Naive thymus-derived CD4-positive, alpha-beta T cell (primary cell): ENCODE results near the gene CABLES2. TPM values are rescaled to one million over a fixed set of nuclear protein-coding genes. Genes with fewer than 3 reads are reported as not detected.

ENCODE experiments used
- ATAC-seq: fragments of 150-1000 bp; cut with Tn5 transposase; 2 replicates; pipeline ENCODE4 v1.10.0; 2021; ENCODE audit warnings: mild to moderate bottlenecking, moderate library complexity
- CTCF ChIA-PET: fragments of 350-600 bp; sonication (Branson Sonifier 250); formaldehyde crosslinking; loops from one replicate; lab custom pipeline; 2021; ENCODE audit warnings: antibody characterized with exemption; lab: Charles Lee
- POLR2A ChIA-PET: fragments of 350-600 bp; sonication (Branson Sonifier 250); formaldehyde crosslinking; loops from one replicate; lab custom pipeline; 2021; ENCODE audit warnings: antibody characterized with exemption, inconsistent platforms; lab: Charles Lee
- DNase-seq, 9 donors: peaks; one replicate each; pipeline versions ENCODE4 v3.0.0 to v3.0.0-alpha.2; 2020 to 2022; ENCODE audit warnings: mixed read lengths in 1 of 9
- H3K27ac ChIP-seq: one replicate; pipeline ENCODE4 v1.7.0; 2013; ENCODE audit warnings: mild to moderate bottlenecking, low read depth, low read length, moderate library complexity
- H3K27me3 ChIP-seq, 2 donors: one replicate each; pipeline ENCODE4 v1.7.0; 2013; ENCODE audit warnings: low read length in 2 of 2, mild to moderate bottlenecking in 2 of 2, moderate library complexity in 2 of 2; ENCODE audit not compliant: control insufficient read depth in 2 of 2, insufficient read depth in 2 of 2
- H3K36me3 ChIP-seq, 3 experiments: 1 replicate in 2 of 3; 2 replicates in 1 of 3; pipeline ENCODE4 v1.7.0; 2013; ENCODE audit warnings: low read length in 3 of 3, mild to moderate bottlenecking in 3 of 3, moderate library complexity in 1 of 3; ENCODE audit not compliant: insufficient read depth in 3 of 3, control insufficient read depth in 2 of 3
- H3K4me1 ChIP-seq, 2 donors: one replicate each; pipeline ENCODE4 v1.7.0; 2013; ENCODE audit warnings: low read length in 2 of 2, mild to moderate bottlenecking in 2 of 2, moderate library complexity in 1 of 2; ENCODE audit not compliant: control insufficient read depth in 2 of 2, insufficient read depth in 2 of 2
- H3K4me3 ChIP-seq: 2 replicates; pipeline ENCODE4 v1.7.0; 2013; ENCODE audit warnings: mild to moderate bottlenecking, low read length
- H3K9me3 ChIP-seq, 3 experiments: 1 replicate in 2 of 3; 2 replicates in 1 of 3; pipeline ENCODE4 v1.7.0; 2013; ENCODE audit warnings: low read length in 3 of 3; ENCODE audit not compliant: control insufficient read depth in 2 of 3
- H3K27ac Mint-ChIP-seq, 9 donors: one replicate each; pipeline ENCODE4 v1.8.0; 2020 to 2022; ENCODE audit warnings: mixed read lengths in 9 of 9, mild to moderate bottlenecking in 8 of 9, moderate library complexity in 5 of 9, inconsistent platforms in 2 of 9
- H3K27me3 Mint-ChIP-seq, 5 donors: one replicate each; pipeline ENCODE4 v1.8.0; 2021 to 2022; ENCODE audit warnings: mixed read lengths in 5 of 5, mild to moderate bottlenecking in 1 of 5
- H3K36me3 Mint-ChIP-seq, 5 donors: one replicate each; pipeline ENCODE4 v1.8.0; 2020 to 2022; ENCODE audit warnings: mixed read lengths in 5 of 5, mild to moderate bottlenecking in 3 of 5, inconsistent platforms in 1 of 5
- H3K4me1 Mint-ChIP-seq, 7 donors: one replicate each; pipeline ENCODE4 v1.8.0; 2020 to 2022; ENCODE audit warnings: mixed read lengths in 7 of 7, mild to moderate bottlenecking in 3 of 7, inconsistent platforms in 1 of 7
- H3K4me3 Mint-ChIP-seq, 10 donors: one replicate each; pipeline ENCODE4 v1.8.0; 2020 to 2022; ENCODE audit warnings: mild to moderate bottlenecking in 10 of 10, mixed read lengths in 10 of 10, moderate library complexity in 6 of 10, inconsistent platforms in 2 of 10
- H3K9me3 Mint-ChIP-seq, 11 donors: one replicate each; pipeline ENCODE4 v1.8.0; 2020 to 2022; ENCODE audit warnings: mixed read lengths in 11 of 11, mild to moderate bottlenecking in 4 of 11, inconsistent platforms in 1 of 11, moderate library complexity in 1 of 11
- intact Hi-C, 2 donors: fragments of 100-400 bp; cut with micrococcal nuclease; formaldehyde crosslinking; loops; one replicate each; pipeline ENCODE4 v1.15.1; 2023
- polyA plus RNA-seq, 2 donors: library from polyadenylated mRNA; unstranded; fragments of 300-500 nt; fragmentation: Illumina TruSeq; gene quantifications; one replicate each; pipeline ENCODE4 v1.2.3, GENCODE V29; 2021
- total RNA-seq, 6 experiments: library from RNA in 5 of 6; stranded (reverse) in 5 of 6; gene quantifications; 1 replicate in 5 of 6; 2 replicates in 1 of 6; pipeline ENCODE4 v1.2.3 and lab custom pipeline; 2021 to 2026

Gene CABLES2
- total and polyA plus RNA-seq, 7 experiments from 2014 or later, result 0.61 to 16.7 (median 5.6) TPM

DNA sequence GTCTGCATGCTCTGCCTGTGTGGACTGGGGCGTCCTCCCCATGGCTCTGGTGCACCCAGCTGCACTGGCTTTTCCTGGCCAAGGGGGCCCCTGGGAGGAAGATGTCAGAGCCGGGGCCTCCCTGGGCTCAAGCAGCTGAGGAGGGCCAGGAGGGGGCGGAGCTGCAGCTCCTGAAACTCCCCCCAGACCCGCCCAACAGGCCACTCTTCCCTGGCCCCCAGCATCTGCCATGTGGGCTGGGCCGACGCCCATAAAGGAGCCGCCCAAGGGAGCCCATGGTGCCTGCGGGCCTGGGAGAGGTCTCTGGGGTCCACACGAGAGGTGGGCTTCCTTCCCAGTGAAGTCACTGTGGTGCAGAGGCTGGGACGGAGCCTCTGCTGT, 16.2 kb upstream of the CABLES2 start:
- Histone ChIP-seq H3K27ac (no peak overlapping the region), H3K36me3 (no peaks in the 10 kb centered on the region), H3K9me3 (no peaks in the 10 kb centered on the region), H3K4me1 (no peaks in the 10 kb centered on the region), H3K4me3 (no peak overlapping the region), H3K27me3 (no peaks in the 10 kb centered on the region)
- Mint-ChIP-seq H3K36me3 (no peaks in the 10 kb centered on the region), H3K4me1 (peaks cover 0 to 3% (median 0%) of the 10 kb centered on the region in 7 donors), H3K27me3 (peaks cover 0 to 5% (median 0%) of the 10 kb centered on the region in 5 donors), H3K27ac (no peak overlapping the region), H3K9me3 (peaks cover 0 to 4% (median 0%) of the 10 kb centered on the region in 11 donors), H3K4me3 (no peak overlapping the region)
- intact Hi-C loops, result no loop called here
- CTCF ChIA-PET, result no interaction called here
- no peak for ATAC-seq
- no peak for DNase-seq
- POLR2A ChIA-PET, result no interaction called here

DNA sequence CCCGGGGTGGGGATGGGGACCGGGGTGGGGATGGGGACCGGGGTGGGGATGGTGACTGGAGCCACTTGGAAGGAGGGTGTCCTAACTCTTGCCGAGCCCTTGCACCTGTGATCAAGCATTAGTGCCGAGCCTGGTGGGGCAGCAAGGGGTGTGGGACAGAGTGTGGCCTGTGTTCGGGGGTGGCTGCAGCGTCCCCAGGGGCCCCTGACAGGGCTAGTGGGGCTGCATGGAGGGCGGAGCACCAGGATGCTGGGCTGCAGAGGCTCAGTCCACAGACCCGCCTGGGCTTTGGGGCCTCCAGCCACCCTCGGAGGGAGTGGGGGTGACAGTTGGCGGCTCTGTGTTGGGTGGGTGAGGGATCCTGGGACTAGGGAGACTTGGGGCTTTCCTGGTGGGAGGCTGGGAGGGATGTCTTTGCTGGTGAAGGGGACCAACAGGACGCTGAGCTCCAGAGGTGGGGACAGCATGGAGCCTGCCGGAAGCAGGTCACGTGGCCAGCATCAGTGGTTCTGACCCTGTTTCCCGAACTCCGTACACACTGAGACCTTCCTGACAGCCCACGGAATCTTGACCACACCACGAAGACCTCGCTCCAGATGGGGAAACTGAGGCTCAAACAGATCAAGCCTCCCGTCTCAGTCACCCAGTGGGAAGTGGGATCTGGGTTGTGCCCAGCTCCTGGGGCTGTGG, 15.7 kb upstream of the CABLES2 start:
- Histone ChIP-seq H3K36me3 (no peaks in the 10 kb centered on the region), H3K27me3 (no peaks in the 10 kb centered on the region), H3K9me3 (no peaks in the 10 kb centered on the region), H3K4me1 (no peaks in the 10 kb centered on the region), H3K4me3 (no peak overlapping the region), H3K27ac (no peak overlapping the region)
- POLR2A ChIA-PET, result no interaction called here
- Mint-ChIP-seq H3K4me3 (no peak overlapping the region), H3K4me1 (peaks cover 0 to 3% (median 0%) of the 10 kb centered on the region in 7 donors), H3K36me3 (no peaks in the 10 kb centered on the region), H3K27ac (no peak overlapping the region), H3K27me3 (peaks cover 0 to 5% (median 0%) of the 10 kb centered on the region in 5 donors), H3K9me3 (peaks cover 0 to 4% (median 0%) of the 10 kb centered on the region in 11 donors)
- CTCF ChIA-PET, result no interaction called here
- no peak for ATAC-seq
- intact Hi-C loops, result no loop called here
- no peak for DNase-seq

- CTCF ChIA-PET, result no interaction called here
- no peaks in the 10 kb centered on the region for H3K36me3 Mint-ChIP-seq
Observed at GRCh38 chr20:62421716-62421990, 14.6 kb upstream of the CABLES2 start.

GRCh38 chr20:62420846-62421715, 14.0 kb upstream of the CABLES2 start:
- Histone ChIP-seq H3K27ac (no peak overlapping the region), H3K27me3 (no peaks in the 10 kb centered on the region), H3K4me1 (no peaks in the 10 kb centered on the region), H3K9me3 (no peaks in the 10 kb centered on the region), H3K4me3 (no peak overlapping the region), H3K36me3 (no peaks in the 10 kb centered on the region)
- no peak for ATAC-seq
- peaks cover 0 to 3% (median 0%) of the 10 kb centered on the region in 7 donors for H3K4me1 Mint-ChIP-seq
- POLR2A ChIA-PET, result no interaction called here
- no peaks in the 10 kb centered on the region for H3K36me3 Mint-ChIP-seq
- CTCF ChIA-PET, result no interaction called here
- intact Hi-C loops, result no loop called here
- H3K9me3 Mint-ChIP-seq, result peaks cover 0 to 4% (median 0%) of the 10 kb centered on the region in 11 donors
- peaks cover 0 to 5% (median 0%) of the 10 kb centered on the region in 5 donors for H3K27me3 Mint-ChIP-seq
- no peak overlapping the region for H3K27ac Mint-ChIP-seq
- no peak overlapping the region for H3K4me3 Mint-ChIP-seq
- no peak for DNase-seq

More at GRCh38 chr20:62421716-62421990, 14.6 kb upstream of the CABLES2 start:
- Histone ChIP-seq H3K9me3 (no peaks in the 10 kb centered on the region), H3K4me3 (no peak overlapping the region), H3K27ac (no peak overlapping the region), H3K4me1 (no peaks in the 10 kb centered on the region), H3K36me3 (no peaks in the 10 kb centered on the region), H3K27me3 (no peaks in the 10 kb centered on the region)
- Mint-ChIP-seq H3K9me3 (peaks cover 0 to 4% (median 0%) of the 10 kb centered on the region in 11 donors), H3K4me1 (peaks cover 0 to 3% (median 0%) of the 10 kb centered on the region in 7 donors), H3K27me3 (peaks cover 0 to 5% (median 0%) of the 10 kb centered on the region in 5 donors), H3K4me3 (no peak overlapping the region), H3K27ac (no peak overlapping the region)
- intact Hi-C loops, result no loop called here
- no peak for ATAC-seq
- POLR2A ChIA-PET, result interaction anchor here (0.7 kb wide), 1 partner anchor 11 kb away, joined by 3 read pairs; no protein-coding TSS in a partner anchor
- DNase-seq, result no peak

DNA sequence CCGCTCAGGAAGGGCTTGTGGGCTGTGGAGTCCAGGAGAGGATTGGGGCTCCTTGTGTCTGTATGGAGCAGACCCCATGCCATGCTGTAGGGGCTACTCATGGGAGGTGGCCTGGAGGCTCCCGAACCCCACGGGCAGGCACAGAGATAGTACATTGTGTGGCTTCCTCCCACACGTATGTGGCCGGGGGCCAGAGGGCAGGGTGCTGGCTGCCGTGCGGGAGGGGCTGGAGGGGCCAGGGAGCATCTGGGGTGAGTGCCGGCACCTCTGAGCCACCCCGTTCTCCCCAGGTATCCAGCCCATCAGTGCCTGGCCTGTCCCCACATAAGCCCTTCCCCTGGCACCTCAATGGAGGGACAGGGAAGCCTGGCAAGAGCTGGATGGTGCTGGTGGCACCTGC, 12.7 kb upstream of the CABLES2 start:
- no peak overlapping the region for H3K4me3 ChIP-seq
- no peaks in the 10 kb centered on the region for H3K27me3 ChIP-seq
- H3K36me3 Mint-ChIP-seq, result no peaks in the 10 kb centered on the region
- H3K27ac ChIP-seq, result no peak overlapping the region
- CTCF ChIA-PET, result no interaction called here
- POLR2A ChIA-PET, result interaction anchor here (0.6 kb wide), 1 partner anchor 11 kb away, joined by 3 read pairs; no protein-coding TSS in a partner anchor
- H3K9me3 ChIP-seq, result no peaks in the 10 kb centered on the region
- DNase-seq, result no peak
- H3K27ac Mint-ChIP-seq, result no peak overlapping the region
- peaks cover 0 to 4% (median 0%) of the 10 kb centered on the region in 5 donors for H3K27me3 Mint-ChIP-seq
- ATAC-seq, result no peak
- peaks cover 0 to 3% (median 0%) of the 10 kb centered on the region in 7 donors for H3K4me1 Mint-ChIP-seq
- no peaks in the 10 kb centered on the region for H3K36me3 ChIP-seq
- no peaks in the 10 kb centered on the region for H3K4me1 ChIP-seq
- H3K4me3 Mint-ChIP-seq, result no peak overlapping the region
- H3K9me3 Mint-ChIP-seq, result peaks cover 0 to 4% (median 0%) of the 10 kb centered on the region in 11 donors
- intact Hi-C loops, result no loop called here

GRCh38 chr20:62418709-62419487, 11.8 kb upstream of the CABLES2 start:
- no peak overlapping the region for H3K27ac Mint-ChIP-seq
- Histone ChIP-seq H3K27me3 (no peaks in the 10 kb centered on the region), H3K4me1 (no peaks in the 10 kb centered on the region), H3K4me3 (no peak overlapping the region), H3K9me3 (no peaks in the 10 kb centered on the region), H3K36me3 (no peaks in the 10 kb centered on the region), H3K27ac (no peak overlapping the region)
- H3K4me3 Mint-ChIP-seq, result no peak overlapping the region
- DNase-seq, result no peak
- H3K27me3 Mint-ChIP-seq, result peaks cover 0 to 4% (median 0%) of the 10 kb centered on the region in 5 donors
- ChIA-PET POLR2A (no interaction called here), CTCF (interaction anchor here (0.5 kb wide), 1 partner anchor 9 kb away, joined by 3 read pairs; no protein-coding TSS in a partner anchor)
- intact Hi-C loops, result no loop called here
- H3K4me1 Mint-ChIP-seq, result peaks cover 0 to 3% (median 0%) of the 10 kb centered on the region in 7 donors
- H3K36me3 Mint-ChIP-seq, result no peaks in the 10 kb centered on the region
- H3K9me3 Mint-ChIP-seq, result peaks cover 0 to 4% (median 0%) of the 10 kb centered on the region in 11 donors
- no peak for ATAC-seq
